Activated T-cell treated with anti-CD3 and anti-CD28 coated beads, Interleukin-2, amount 50 U/mL, for 4 hours (primary cell): ENCODE results near the gene INTS3. TPM values are rescaled to one million over a fixed set of nuclear protein-coding genes. Genes with fewer than 3 reads are reported as not detected.
"Not testable (repeated sequence)": the region's sequence is repeated elsewhere in the genome, so short reads cannot be mapped to it uniquely, and the experiment has no call there.

Experiments used
- ATAC-seq, 2 donors: fragments of 200-7000 bp; cut with Tn5 transposase; one replicate each; pipeline ENCODE4 v1.10.0; 2021
- DNase-seq: peaks from one replicate; pipeline ENCODE4 v3.0.0-alpha.2; 2020
- H3K27me3 Mint-ChIP-seq: one replicate; pipeline ENCODE4 v1.8.0; 2021; ENCODE audit warnings: low read depth, mixed read lengths
- H3K36me3 Mint-ChIP-seq: one replicate; pipeline ENCODE4 v1.8.0; 2022; ENCODE audit warnings: mixed read lengths; ENCODE audit not compliant: insufficient read depth
- H3K4me1 Mint-ChIP-seq: one replicate; pipeline ENCODE4 v1.8.0; 2021; ENCODE audit warnings: low read depth, mixed read lengths
- H3K4me3 Mint-ChIP-seq: one replicate; pipeline ENCODE4 v1.8.0; 2021; ENCODE audit warnings: mild to moderate bottlenecking, moderate library complexity, mixed read lengths
- H3K9me3 Mint-ChIP-seq: one replicate; pipeline ENCODE4 v1.8.0; 2021; ENCODE audit warnings: mixed read lengths
- total RNA-seq, 3 donors: library from RNA; stranded (reverse); gene quantifications; one replicate each; pipeline ENCODE4 v1.2.1, GENCODE V29; 2021

The INTS3 gene
- total RNA-seq, 3 donors from 2014 or later, result 46.9 to 49.4 (median 48.5) TPM

- DNase-seq, result no peak
- no peaks in the 10 kb centered on the region for H3K36me3 Mint-ChIP-seq
- no peak for ATAC-seq
- H3K9me3 Mint-ChIP-seq, result no peaks in the 10 kb centered on the region
- no peak overlapping the region for H3K4me3 Mint-ChIP-seq
- peaks cover 2% of the 10 kb centered on the region for H3K27me3 Mint-ChIP-seq
- H3K4me1 Mint-ChIP-seq, result peaks cover 9% of the 10 kb centered on the region
Measured at GRCh38 chr1:153693466-153693865, 34.4 kb upstream of the INTS3 start.

- Mint-ChIP-seq H3K9me3 (no peaks in the 10 kb centered on the region), H3K4me3 (no peak overlapping the region), H3K36me3 (no peaks in the 10 kb centered on the region), H3K4me1 (no peaks in the 10 kb centered on the region), H3K27me3 (no peaks in the 10 kb centered on the region)
- ATAC-seq (no peak), DNase-seq (no peak)
Measured at GRCh38 chr1:153696741-153697140, 31.1 kb upstream of the INTS3 start.

- no peaks in the 10 kb centered on the region for H3K4me1 Mint-ChIP-seq
- H3K4me3 Mint-ChIP-seq, result no peak overlapping the region
- DNase-seq (no peak), ATAC-seq (no peak)
- no peaks in the 10 kb centered on the region for H3K9me3 Mint-ChIP-seq
- H3K27me3 Mint-ChIP-seq, result no peaks in the 10 kb centered on the region
- H3K36me3 Mint-ChIP-seq, result no peaks in the 10 kb centered on the region
Measured at GRCh38 chr1:153697191-153698019, 30.4 kb upstream of the INTS3 start.

- no peaks in the 10 kb centered on the region for H3K36me3 Mint-ChIP-seq
- H3K4me1 Mint-ChIP-seq, result no peaks in the 10 kb centered on the region
- H3K27me3 Mint-ChIP-seq, result no peaks in the 10 kb centered on the region
- H3K4me3 Mint-ChIP-seq, result no peak overlapping the region
- DNase-seq (no peak), ATAC-seq (peak in 1 of 2 donors; percentile 55)
- H3K9me3 Mint-ChIP-seq, result no peaks in the 10 kb centered on the region
Measured at GRCh38 chr1:153698020-153698922, 29.6 kb upstream of the INTS3 start.

- no peaks in the 10 kb centered on the region for H3K4me1 Mint-ChIP-seq
- H3K36me3 Mint-ChIP-seq, result no peaks in the 10 kb centered on the region
- no peak overlapping the region for H3K4me3 Mint-ChIP-seq
- ATAC-seq (no peak), DNase-seq (no peak)
- H3K9me3 Mint-ChIP-seq, result no peaks in the 10 kb centered on the region
- H3K27me3 Mint-ChIP-seq, result no peaks in the 10 kb centered on the region
Measured at GRCh38 chr1:153698923-153699714, 28.7 kb upstream of the INTS3 start.

- Mint-ChIP-seq H3K9me3 (no peaks in the 10 kb centered on the region), H3K4me1 (no peaks in the 10 kb centered on the region), H3K27me3 (no peaks in the 10 kb centered on the region), H3K4me3 (no peak overlapping the region), H3K36me3 (no peaks in the 10 kb centered on the region)
- DNase-seq (no peak), ATAC-seq (no peak)
Measured at GRCh38 chr1:153699768-153700167, 28.1 kb upstream of the INTS3 start.

GRCh38 chr1:153705484-153705883 lies 22.4 kb upstream of the INTS3 start:
- ATAC-seq, result no peak
- no peaks in the 10 kb centered on the region for H3K9me3 Mint-ChIP-seq
- no peak for DNase-seq
- H3K27me3 Mint-ChIP-seq, result no peaks in the 10 kb centered on the region
- H3K36me3 Mint-ChIP-seq, result no peaks in the 10 kb centered on the region
- H3K4me1 Mint-ChIP-seq, result no peaks in the 10 kb centered on the region
- H3K4me3 Mint-ChIP-seq, result no peak overlapping the region

- ATAC-seq (no peak), DNase-seq (no peak)
- Mint-ChIP-seq H3K4me3 (no peak overlapping the region), H3K4me1 (no peaks in the 10 kb centered on the region), H3K36me3 (no peaks in the 10 kb centered on the region), H3K9me3 (no peaks in the 10 kb centered on the region), H3K27me3 (peaks cover 8% of the 10 kb centered on the region)
Measured at GRCh38 chr1:153711026-153711425, 16.8 kb upstream of the INTS3 start.

- not testable (repeated sequence) for H3K9me3 Mint-ChIP-seq, H3K4me3 Mint-ChIP-seq, H3K36me3 Mint-ChIP-seq, ATAC-seq, DNase-seq, H3K4me1 Mint-ChIP-seq, H3K27me3 Mint-ChIP-seq
Measured at GRCh38 chr1:153716211-153716610, 11.6 kb upstream of the INTS3 start.

GRCh38 chr1:153717330-153717729 lies 10.5 kb upstream of the INTS3 start:
- peak; percentile 27 to 56 for ATAC-seq
- no peak for DNase-seq
- no peaks in the 10 kb centered on the region for H3K9me3 Mint-ChIP-seq
- peaks cover 6% of the 10 kb centered on the region for H3K27me3 Mint-ChIP-seq
- no peak overlapping the region for H3K4me3 Mint-ChIP-seq
- H3K36me3 Mint-ChIP-seq, result no peaks in the 10 kb centered on the region
- peaks cover 2% of the 10 kb centered on the region for H3K4me1 Mint-ChIP-seq

- Mint-ChIP-seq H3K4me3 (no peak overlapping the region), H3K9me3 (no peaks in the 10 kb centered on the region), H3K4me1 (peaks cover 5% of the 10 kb centered on the region), H3K36me3 (no peaks in the 10 kb centered on the region), H3K27me3 (no peaks in the 10 kb centered on the region)
- ATAC-seq (no peak), DNase-seq (no peak)
Measured at GRCh38 chr1:153723687-153724086, 4.2 kb upstream of the INTS3 start.

- H3K9me3 Mint-ChIP-seq, H3K27me3 Mint-ChIP-seq, ATAC-seq, H3K4me3 Mint-ChIP-seq, DNase-seq, H3K36me3 Mint-ChIP-seq: not testable (repeated sequence)
- H3K4me1 Mint-ChIP-seq, result peaks cover 12% of the 10 kb centered on the region
Measured at GRCh38 chr1:153724634-153725033, 3.2 kb upstream of the INTS3 start.

- H3K36me3 Mint-ChIP-seq, result peaks cover 11% of the 10 kb centered on the region
- H3K27me3 Mint-ChIP-seq, result no peaks in the 10 kb centered on the region
- ATAC-seq, result peak; percentile 11 to 16
Measured at GRCh38 chr1:153728305-153729066, 636 bp downstream of the INTS3 start.

More at GRCh38 chr1:153728305-153729066, 636 bp downstream of the INTS3 start:
- Mint-ChIP-seq H3K4me3 (peak overlapping the region; percentile 95), H3K9me3 (no peaks in the 10 kb centered on the region), H3K4me1 (peaks cover 33% of the 10 kb centered on the region)
- DNase-seq, result peak; percentile 24
